NCI-H226 (cell line): ENCODE results near the gene NACC2.

Source experiments
- DNase-seq: peaks from one replicate; pipeline ENCODE4 v3.0.0-alpha.2; 2015

Gene NACC2

GRCh38 chr9:136127313-136127712 lies 32.2 kb upstream of the NACC2 start:
- DNase-seq, result no peak

- DNase-seq, result no peak
Measured at GRCh38 chr9:136124976-136125692, 30.0 kb upstream of the NACC2 start.

GRCh38 chr9:136122425-136123383 lies 27.6 kb upstream of the NACC2 start:
- peak; percentile 13 for DNase-seq

GRCh38 chr9:136121801-136122200 lies 26.7 kb upstream of the NACC2 start:
- DNase-seq, result no peak

GRCh38 chr9:136120438-136120844 lies 25.4 kb upstream of the NACC2 start:
- no peak for DNase-seq

GRCh38 chr9:136119883-136120393 lies 24.8 kb upstream of the NACC2 start:
- no peak for DNase-seq

GRCh38 chr9:136119061-136119882 lies 24.2 kb upstream of the NACC2 start:
- peak; percentile 28 for DNase-seq

GRCh38 chr9:136118320-136119060 lies 23.4 kb upstream of the NACC2 start, which contains the start of gene TMEM250:
TSS of gene TMEM250 (minus strand) at chr9:136118875. CDS start at chr9:136116900, 1,975 bp downstream.
- peak; percentile 93 for DNase-seq

- no peak for DNase-seq
Measured at GRCh38 chr9:136117916-136118319, 22.8 kb upstream of the NACC2 start.

GRCh38 chr9:136117291-136117915 lies 22.3 kb upstream of the NACC2 start:
- no peak for DNase-seq

GRCh38 chr9:136116360-136117098 lies 21.4 kb upstream of the NACC2 start:
- no peak for DNase-seq

GRCh38 chr9:136115641-136116359 lies 20.7 kb upstream of the NACC2 start:
- DNase-seq, result no peak

- DNase-seq, result no peak
Measured at GRCh38 chr9:136115206-136115605, 20.1 kb upstream of the NACC2 start.

- DNase-seq, result no peak
Measured at GRCh38 chr9:136114610-136115009, 19.5 kb upstream of the NACC2 start.

GRCh38 chr9:136112541-136112940 lies 17.5 kb upstream of the NACC2 start:
- DNase-seq, result no peak

- DNase-seq, result no peak
Measured at GRCh38 chr9:136111910-136112309, 16.8 kb upstream of the NACC2 start.

GRCh38 chr9:136111190-136111589 lies 16.1 kb upstream of the NACC2 start:
- DNase-seq, result no peak

GRCh38 chr9:136110082-136111061 lies 15.3 kb upstream of the NACC2 start:
- DNase-seq, result no peak
